HT-29 (cell line): ENCODE results near the gene SLMAP. TPM values are rescaled to one million over a fixed set of nuclear protein-coding genes. Genes with fewer than 3 reads are reported as not detected.

Source experiments
- DNase-seq: peaks from one replicate; pipeline ENCODE4 v3.0.0-alpha.2; 2015; ENCODE audit warnings: low spot score
- total RNA-seq: library from RNA; depleted of rRNA; stranded (reverse); fragments of >200 nt; shearing (Covaris generic); gene quantifications from 2 replicates; pipeline ENCODE4 v1.2.3, GENCODE V29; 2014

SLMAP gene
- total RNA-seq, 1 experiment from 2014 or later = 57.2 TPM

GRCh38 chr3:57749542-57749941 is 6.6 kb upstream of the SLMAP start:
- no peak for DNase-seq

- peak; percentile 87 for DNase-seq
These were observed 3.8 kb upstream of the SLMAP start for GRCh38 chr3:57752307-57752706.

- no peak for DNase-seq
These were observed 3.1 kb upstream of the SLMAP start for GRCh38 chr3:57753016-57753415.

GRCh38 chr3:57755368-57755675 is 787 bp upstream of the SLMAP start:
- DNase-seq = peak; percentile 49

- DNase-seq = peak; percentile 31
These were observed 656 bp downstream of the SLMAP start for GRCh38 chr3:57756528-57757401.

GRCh38 chr3:57757642-57758297 is 1.7 kb downstream of the SLMAP start:
- peak; percentile 48 for DNase-seq

GRCh38 chr3:57758686-57759085 is 2.6 kb downstream of the SLMAP start:
- peak; percentile 7 for DNase-seq

GRCh38 chr3:57764794-57765193 is 8.7 kb downstream of the SLMAP start:
- DNase-seq = no peak

GRCh38 chr3:57768595-57768994 is 12.5 kb downstream of the SLMAP start:
- DNase-seq = no peak

- DNase-seq = no peak
These were observed 14.1 kb downstream of the SLMAP start for GRCh38 chr3:57770009-57770827.

GRCh38 chr3:57772251-57772650 is 16.1 kb downstream of the SLMAP start:
- no peak for DNase-seq

GRCh38 chr3:57777774-57778173 is 21.7 kb downstream of the SLMAP start:
- DNase-seq = no peak

GRCh38 chr3:57778494-57778893 is 22.4 kb downstream of the SLMAP start:
- DNase-seq = no peak

GRCh38 chr3:57779666-57780065 is 23.6 kb downstream of the SLMAP start:
- DNase-seq = no peak

- DNase-seq = no peak
These were observed 27.3 kb downstream of the SLMAP start for GRCh38 chr3:57783186-57784088.

- DNase-seq = no peak
These were observed 28.1 kb downstream of the SLMAP start for GRCh38 chr3:57784089-57784735.

GRCh38 chr3:57785446-57785845 is 29.3 kb downstream of the SLMAP start:
- no peak for DNase-seq

GRCh38 chr3:57787867-57788623 is 31.9 kb downstream of the SLMAP start:
- no peak for DNase-seq

- DNase-seq = no peak
These were observed 32.5 kb downstream of the SLMAP start for GRCh38 chr3:57788624-57789018.

GRCh38 chr3:57791245-57791644 is 35.1 kb downstream of the SLMAP start:
- no peak for DNase-seq
